IMR-90 (cell line): ENCODE data around the gene CLASP1. TPM values are rescaled to one million over a fixed set of nuclear protein-coding genes. Genes with fewer than 3 reads are reported as not detected.

ENCODE experiments used
- ATAC-seq: fragments of 200-7000 bp; cut with Tn5 transposase; 2 replicates; pipeline ENCODE4 v1.9.1; 2020; ENCODE audit warnings: low read depth, mild to moderate bottlenecking, moderate library complexity
- BruUV-seq: library from RNA; stranded (reverse); fragments of 400-500 nt; replicated peaks from 2 replicates; lab custom pipeline; 2021; lab: Mats Ljungman, UMichigan
- CTCF ChIA-PET: fragments of 300-600 bp; formaldehyde crosslinking; extraction: SDS; loops from one replicate; lab custom pipeline; 2021; ENCODE audit warnings: antibody characterized with exemption; lab: Yijun Ruan, JAX
- POLR2A ChIA-PET: fragments of 300-600 bp; sonication (Branson Sonifier 250); formaldehyde crosslinking; loops from one replicate; lab custom pipeline; 2022; ENCODE audit warnings: antibody characterized with exemption; ENCODE audit not compliant: unreplicated experiment; lab: Charles Lee
- DNase-seq: peaks from one replicate; pipeline ENCODE4 v3.0.0; 2013
- H2AFZ ChIP-seq: replicated peaks from 2 replicates; pipeline ENCODE3; 2013; ENCODE audit warnings: low read length, mild to moderate bottlenecking; ENCODE audit not compliant: poor library complexity
- H2AK5ac ChIP-seq: 2 replicates; pipeline ENCODE4 v1.6.1; 2013; ENCODE audit warnings: low read depth, low read length, inconsistent platforms
- H2AK9ac ChIP-seq: replicated peaks from 2 replicates; pipeline ENCODE3; 2013; ENCODE audit warnings: mild to moderate bottlenecking, low read depth, low read length, moderate library complexity; ENCODE audit not compliant: poor library complexity
- H2BK120ac ChIP-seq: 2 replicates; pipeline ENCODE4 v1.6.1; 2013; ENCODE audit warnings: low read depth, low read length, inconsistent platforms
- H2BK15ac ChIP-seq: 3 replicates; pipeline ENCODE4 v1.6.1; 2013; ENCODE audit warnings: low read depth, low read length, inconsistent platforms
- H2BK20ac ChIP-seq: 2 replicates; pipeline ENCODE4 v1.6.1; 2013; ENCODE audit warnings: low read depth, mild to moderate bottlenecking, inconsistent platforms, low read length, moderate library complexity
- H2BK5ac ChIP-seq: 2 replicates; pipeline ENCODE4 v1.6.1; 2013; ENCODE audit warnings: mild to moderate bottlenecking, low read depth, low read length, inconsistent platforms; ENCODE audit not compliant: poor library complexity, severe bottlenecking
- H3K14ac ChIP-seq: replicated peaks from 2 replicates; pipeline ENCODE4 v1.6.1; 2013; ENCODE audit warnings: low read depth, low read length, inconsistent platforms
- H3K18ac ChIP-seq: 2 replicates; pipeline ENCODE4 v1.6.1; 2013; ENCODE audit warnings: low read depth, low read length, control low read depth
- H3K23ac ChIP-seq: 2 replicates; pipeline ENCODE4 v1.6.1; 2013; ENCODE audit warnings: low read depth, low read length, inconsistent platforms
- H3K27ac ChIP-seq: 2 replicates; pipeline ENCODE4 v1.5.1; 2013; ENCODE audit warnings: mild to moderate bottlenecking, control low read depth, low read length; ENCODE audit not compliant: insufficient read depth
- H3K27me3 ChIP-seq: 2 replicates; pipeline ENCODE4 v1.6.1; 2013; ENCODE audit warnings: low read length; ENCODE audit not compliant: control insufficient read depth, insufficient read depth
- H3K36me3 ChIP-seq: 2 replicates; pipeline ENCODE4 v1.6.1; 2013; ENCODE audit warnings: low read length, mixed read lengths; ENCODE audit not compliant: control insufficient read depth, insufficient read depth
- H3K4ac ChIP-seq: 2 replicates; pipeline ENCODE4 v1.6.1; 2013; ENCODE audit warnings: low read depth, low read length, inconsistent platforms
- H3K4me1 ChIP-seq: 2 replicates; pipeline ENCODE4 v1.6.1; 2013; ENCODE audit warnings: low read length, mixed read lengths; ENCODE audit not compliant: control insufficient read depth, insufficient read depth
- H3K4me2 ChIP-seq: 2 replicates; pipeline ENCODE4 v1.6.1; 2013; ENCODE audit warnings: low read depth, mild to moderate bottlenecking, control low read depth, low read length, moderate library complexity
- H3K4me3 ChIP-seq: 2 replicates; pipeline ENCODE4 v1.5.1; 2013; ENCODE audit warnings: low read depth, mild to moderate bottlenecking, control low read depth, low read length, moderate library complexity; ENCODE audit not compliant: insufficient read depth
- H3K56ac ChIP-seq: 2 replicates; pipeline ENCODE4 v1.6.1; 2013; ENCODE audit warnings: low read length, inconsistent platforms; ENCODE audit not compliant: insufficient read depth; ENCODE audit errors: extremely low read depth
- H3K79me1 ChIP-seq, 2 experiments: 2 replicates each; pipeline ENCODE4 v1.6.1; 2013; ENCODE audit warnings: low read length in 2 of 2, inconsistent platforms in 1 of 2, low read depth in 1 of 2
- H3K9ac ChIP-seq: 2 replicates; pipeline ENCODE4 v1.6.1; 2013; ENCODE audit warnings: low read depth, low read length, control low read depth
- H3K9me1 ChIP-seq: 2 replicates; pipeline ENCODE4 v1.6.1; 2013; ENCODE audit warnings: low read length, inconsistent platforms; ENCODE audit not compliant: insufficient read depth
- H3K9me3 ChIP-seq: 2 replicates; pipeline ENCODE4 v1.6.1; 2013; ENCODE audit warnings: low read length; ENCODE audit not compliant: control insufficient read depth, insufficient read depth
- H4K20me1 ChIP-seq: 2 replicates; pipeline ENCODE4 v1.6.1; 2013; ENCODE audit warnings: low read length, inconsistent platforms; ENCODE audit not compliant: insufficient read depth
- H4K5ac ChIP-seq: 2 replicates; pipeline ENCODE4 v1.6.1; 2013; ENCODE audit warnings: mild to moderate bottlenecking, low read depth, low read length, control low read depth
- H4K8ac ChIP-seq, 2 experiments: 2 replicates each; pipeline ENCODE4 v1.6.1; 2013; ENCODE audit warnings: low read depth in 2 of 2, low read length in 2 of 2, control low read depth in 1 of 2, inconsistent platforms in 1 of 2
- H4K91ac ChIP-seq: 2 replicates; pipeline ENCODE4 v1.6.1; 2013; ENCODE audit warnings: low read depth, low read length, inconsistent platforms; ENCODE audit not compliant: insufficient read depth
- CHD1 ChIP-seq: IDR thresholded peaks from 2 replicates; pipeline ENCODE4 v1.6.1; 2012; ENCODE audit warnings: low read depth, low read length, improper control_type of control experiment
- FOS ChIP-seq: fragments of 150-350 bp; IDR thresholded peaks from 2 replicates; pipeline ENCODE4 v1.6.1; 2016; ENCODE audit warnings: low read depth, low read length
- MAFK ChIP-seq: IDR thresholded peaks from 2 replicates; pipeline ENCODE4 v1.6.1; 2012; ENCODE audit warnings: low read depth, low read length, improper control_type of control experiment
- MXI1 ChIP-seq: IDR thresholded peaks from 2 replicates; pipeline ENCODE4 v1.6.1; 2012; ENCODE audit warnings: low read depth, mild to moderate bottlenecking, low read length, moderate library complexity, borderline replicate concordance
- POLR2A ChIP-seq: IDR thresholded peaks from 2 replicates; pipeline ENCODE4 v1.6.1; 2012; ENCODE audit warnings: mild to moderate bottlenecking, low read depth, low read length
- RAD21 ChIP-seq: IDR thresholded peaks from 2 replicates; pipeline ENCODE4 v1.6.1; 2012; ENCODE audit warnings: low read length, improper control_type of control experiment
- RCOR1 ChIP-seq: IDR thresholded peaks from 2 replicates; pipeline ENCODE4 v1.6.1; 2012; ENCODE audit warnings: mild to moderate bottlenecking, low read length, improper control_type of control experiment; ENCODE audit not compliant: insufficient replicate concordance
- RFX5 ChIP-seq: IDR thresholded peaks from 2 replicates; pipeline ENCODE4 v1.8.0; 2012; ENCODE audit warnings: low read depth, mild to moderate bottlenecking, low read length, moderate library complexity
- SMC3 ChIP-seq: fragments of 150-350 bp; IDR thresholded peaks from 2 replicates; pipeline ENCODE4 v1.6.1; 2016; ENCODE audit warnings: low read depth, mild to moderate bottlenecking, antibody characterized with exemption, low read length, moderate library complexity
- WGBS, 2 experiments: methylation state at CpG; one replicate each; pipeline versions ENCODE4 v1.1.5 to v1.1.7; 2013; ENCODE audit warnings: missing lambda C conversion rate in 2 of 2; ENCODE audit not compliant: insufficient read length in 1 of 2; ENCODE audit errors: extremely low coverage in 2 of 2; 5-methylcytosine and 5-hydroxymethylcytosine counted together
- dilution Hi-C: fragments of 300-500 bp; cut with HindIII; formaldehyde crosslinking; loops from one replicate; pipeline ENCODE4 v1.14.3; 2018; ENCODE audit warnings: low sequenced_read_pairs; ENCODE audit not compliant: unreplicated experiment
- in situ Hi-C: fragments of 300-500 bp; cut with MboI; formaldehyde crosslinking; loops from 3 replicates; pipeline ENCODE4 v1.14.3; 2019; ENCODE audit warnings: low sequenced_read_pairs, inconsistent platforms, mixed read lengths
- intact Hi-C: fragments of 100-400 bp; cut with micrococcal nuclease; formaldehyde crosslinking; loops from 2 replicates; pipeline ENCODE4 v1.10.0; 2022
- polyA plus RNA-seq, 3 experiments: library from polyadenylated mRNA; depleted of rRNA; stranded (reverse); fragments of >200 nt; gene quantifications; 2 replicates each; pipeline ENCODE4 v1.2.3, GENCODE V29; 2012; ENCODE audit warnings: low replicate concordance in 1 of 3
- total RNA-seq: library from RNA; depleted of rRNA; stranded (reverse); fragments of >200 nt; gene quantifications from 2 replicates; pipeline ENCODE4 v1.2.3, GENCODE V29; 2012
- TF ChIP-seq, protein P1 (sequence below): fragments of 150-350 bp; IDR thresholded peaks from 2 replicates; pipeline ENCODE4 v1.6.1; 2017; ENCODE audit warnings: mild to moderate bottlenecking, antibody characterized with exemption, low read length, low read depth

The CLASP1 gene
- total and polyA plus RNA-seq, 2 of the 4 experiments (the other 2 are of a cell fraction), result 12.3 to 33.7 TPM

DNA sequence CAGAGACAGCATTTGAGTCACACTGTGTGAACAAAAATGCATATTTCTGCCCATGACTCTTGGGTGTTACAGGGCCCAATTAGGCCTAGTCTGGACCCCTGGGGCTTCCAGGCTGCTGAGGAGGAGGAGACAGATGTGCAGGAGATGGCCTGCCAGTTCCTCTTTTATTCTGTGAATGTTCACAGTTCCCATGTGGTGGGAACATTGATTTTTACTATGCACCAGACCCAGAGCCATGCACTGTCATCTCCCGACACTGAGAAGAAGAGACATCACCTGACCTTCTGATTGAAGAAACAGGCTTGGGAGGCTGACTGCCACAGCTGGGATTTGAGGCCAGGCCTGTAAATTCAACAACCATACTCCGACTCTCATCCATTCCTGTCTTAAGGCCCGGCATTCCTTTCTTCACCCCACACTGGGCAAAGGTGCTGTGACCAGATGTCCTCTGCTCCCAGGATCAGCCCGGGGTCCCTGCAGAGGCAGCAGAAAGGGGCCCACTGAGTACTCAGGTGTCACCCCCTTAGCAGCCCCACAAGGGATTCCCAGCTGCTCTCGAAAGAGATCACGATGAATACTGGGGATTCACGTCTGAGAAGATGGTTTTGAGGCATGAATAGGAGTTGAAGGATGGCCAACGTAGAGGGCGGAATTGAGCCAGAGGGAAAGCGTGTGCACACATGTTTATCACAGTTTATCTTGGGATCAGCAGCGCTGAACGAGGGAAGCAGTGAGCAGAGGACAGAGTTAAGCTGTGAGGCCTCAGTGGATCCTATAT lies 360.6 kb downstream of the CLASP1 start:
- H3K27me3 ChIP-seq, result peaks cover 55% of the 10 kb centered on the region
- intact Hi-C loops (no loop called here), dilution Hi-C loops (no loop called here), in situ Hi-C loops (no loop called here)
- no peak overlapping the region for H3K4me2 ChIP-seq
- DNase-seq, result no peak
- H3K18ac ChIP-seq, result no peak overlapping the region
- no peak overlapping the region for H2AK5ac ChIP-seq
- H2AFZ ChIP-seq, result no peak overlapping the region
- H4K20me1 ChIP-seq, result no peaks in the 10 kb centered on the region
- TF ChIP-seq MAFK, result no peak
- no peak for TF ChIP-seq RAD21
- no peak for TF ChIP-seq MXI1
- no peak for TF ChIP-seq RCOR1
- TF ChIP-seq CHD1, result no peak
- TF ChIP-seq, protein P1, sequence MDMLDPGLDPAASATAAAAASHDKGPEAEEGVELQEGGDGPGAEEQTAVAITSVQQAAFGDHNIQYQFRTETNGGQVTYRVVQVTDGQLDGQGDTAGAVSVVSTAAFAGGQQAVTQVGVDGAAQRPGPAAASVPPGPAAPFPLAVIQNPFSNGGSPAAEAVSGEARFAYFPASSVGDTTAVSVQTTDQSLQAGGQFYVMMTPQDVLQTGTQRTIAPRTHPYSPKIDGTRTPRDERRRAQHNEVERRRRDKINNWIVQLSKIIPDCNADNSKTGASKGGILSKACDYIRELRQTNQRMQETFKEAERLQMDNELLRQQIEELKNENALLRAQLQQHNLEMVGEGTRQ, result no peak
- no peak for TF ChIP-seq RFX5
- no peak for TF ChIP-seq FOS
- no peak for TF ChIP-seq SMC3
- no peak for TF ChIP-seq POLR2A
- no peak overlapping the region for H4K8ac ChIP-seq
- no peak overlapping the region for H2BK5ac ChIP-seq
- no peak overlapping the region for H2BK20ac ChIP-seq
- no peak overlapping the region for H2BK15ac ChIP-seq
- no peaks in the 10 kb centered on the region for H3K36me3 ChIP-seq
- no peak overlapping the region for H2BK120ac ChIP-seq
- H4K91ac ChIP-seq, result no peak overlapping the region
- H3K23ac ChIP-seq, result no peak overlapping the region
- H3K4me1 ChIP-seq, result no peaks in the 10 kb centered on the region
- 75% methylated on average over 9 of the region's 12 CpGs; no CpG with 5 or more reads in 1 of the 2 experiments for WGBS, 2 experiments
- no peak overlapping the region for H3K14ac ChIP-seq
- no peak for ATAC-seq
- ChIA-PET CTCF (no interaction called here), POLR2A (no interaction called here)
- H2AK9ac ChIP-seq, result no peak overlapping the region
- H3K9ac ChIP-seq, result no peak overlapping the region
- no peaks in the 10 kb centered on the region for H3K79me1 ChIP-seq
- H3K56ac ChIP-seq, result no peak overlapping the region
- no peak overlapping the region for H4K5ac ChIP-seq
- no peak overlapping the region for H3K4me3 ChIP-seq
- no peaks in the 10 kb centered on the region for H3K9me3 ChIP-seq
- no peak overlapping the region for H3K4ac ChIP-seq
- BruUV-seq, result no TSS peak
- no peak overlapping the region for H3K27ac ChIP-seq
- no peaks in the 10 kb centered on the region for H3K9me1 ChIP-seq
